GM18951 (cell line): ENCODE data around the gene ARHGEF5.
"Not testable (repeated sequence)": the region's sequence is repeated elsewhere in the genome, so short reads cannot be mapped to it uniquely, and the experiment has no call there.

Source experiments
- in situ Hi-C: fragments of 300-500 bp; cut with MboI; formaldehyde crosslinking; loops from one replicate; pipeline ENCODE4 v1.12.0; 2022; ENCODE audit warnings: low sequenced_read_pairs, mixed read lengths, inconsistent platforms; ENCODE audit not compliant: unreplicated experiment

ARHGEF5 gene

GRCh38 chr7:144355176-144355822 lies at the start of gene ARHGEF5:
ARHGEF5 (plus strand) TSS chr7:144355402; CDS start chr7:144362670, 7,268 bp downstream.
- in situ Hi-C loops, result not testable (repeated sequence)

DNA sequence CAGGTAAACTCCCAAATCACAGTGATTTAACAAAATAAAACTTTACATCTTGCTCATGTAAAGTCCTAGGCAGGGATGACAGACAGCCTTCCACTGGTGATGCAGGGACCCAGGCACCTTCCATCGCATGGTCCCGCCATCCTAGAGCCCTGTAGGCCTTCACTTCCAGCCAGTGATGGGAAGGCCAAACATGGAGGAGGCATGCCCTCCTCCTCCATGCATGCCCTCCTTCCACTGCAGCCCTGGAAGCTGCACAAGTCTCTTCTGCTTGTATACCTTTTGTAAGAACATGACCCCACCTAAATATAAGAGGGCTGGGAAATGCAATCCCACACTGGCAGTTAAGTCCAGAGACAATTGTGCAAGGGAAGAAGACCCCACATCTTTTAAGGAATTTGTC lies 45.5 kb upstream of the ARHGEF5 start:
- in situ Hi-C loops, result not testable (repeated sequence)

- in situ Hi-C loops, result not testable (repeated sequence)
Observed at GRCh38 chr7:144311218-144311617, 44.0 kb upstream of the ARHGEF5 start.

DNA sequence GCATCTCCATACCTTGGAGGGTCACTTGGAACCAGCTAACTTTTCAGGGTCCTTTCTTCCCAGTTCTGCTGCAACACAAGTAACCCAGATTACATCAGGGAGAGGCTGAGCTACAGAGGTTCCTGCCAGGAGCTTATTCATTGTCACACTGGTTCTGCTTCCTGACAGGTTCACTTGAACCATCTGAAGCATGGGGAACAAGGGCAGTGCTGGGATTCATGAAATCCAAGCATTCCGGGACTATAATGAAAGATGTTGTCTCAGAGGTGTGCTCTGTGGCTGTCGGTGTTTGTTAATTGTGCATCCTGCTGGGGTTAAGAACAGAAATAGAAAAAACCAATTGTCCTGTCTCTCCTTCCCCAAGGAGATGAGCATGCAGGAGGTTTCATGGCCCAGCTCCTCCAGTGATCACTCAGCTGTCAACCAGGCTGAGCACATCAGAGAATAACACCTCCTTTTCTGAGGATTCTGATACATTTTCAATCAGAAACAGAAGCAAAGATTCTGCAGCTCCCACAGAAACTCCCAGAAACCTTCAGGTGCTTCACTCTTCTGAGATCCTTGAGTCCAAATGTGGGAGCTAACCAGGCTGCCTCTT lies 43.2 kb upstream of the ARHGEF5 start, which contains the start of gene OR2A1:
OR2A1 (plus strand) TSS at position 548 of the 598 bp plus-strand sequence. CDS start 5,706 bp downstream, outside the sequence.
- in situ Hi-C loops, result not testable (repeated sequence)

DNA sequence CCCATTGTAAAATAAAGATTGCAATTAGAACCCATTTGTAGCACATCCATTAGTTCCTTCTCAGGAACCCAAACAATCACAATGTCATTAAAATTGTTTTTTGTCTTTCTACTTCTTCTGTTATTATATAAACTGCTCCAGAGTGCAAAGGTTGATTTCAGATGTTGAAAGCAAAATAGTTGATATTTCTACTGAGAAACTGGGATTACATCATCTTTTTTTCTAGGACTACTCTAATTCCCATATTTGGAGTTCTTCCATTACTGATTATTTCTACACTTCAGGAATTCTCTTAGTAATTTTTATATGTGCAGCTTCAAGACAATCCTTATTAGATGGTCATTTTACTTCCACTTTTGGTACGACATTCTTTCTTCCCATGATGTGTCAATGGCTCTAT lies 37.7 kb upstream of the ARHGEF5 start:
- in situ Hi-C loops, result not testable (repeated sequence)

- in situ Hi-C loops, result not testable (repeated sequence)
Observed at GRCh38 chr7:144319547-144319946, 35.7 kb upstream of the ARHGEF5 start.

DNA sequence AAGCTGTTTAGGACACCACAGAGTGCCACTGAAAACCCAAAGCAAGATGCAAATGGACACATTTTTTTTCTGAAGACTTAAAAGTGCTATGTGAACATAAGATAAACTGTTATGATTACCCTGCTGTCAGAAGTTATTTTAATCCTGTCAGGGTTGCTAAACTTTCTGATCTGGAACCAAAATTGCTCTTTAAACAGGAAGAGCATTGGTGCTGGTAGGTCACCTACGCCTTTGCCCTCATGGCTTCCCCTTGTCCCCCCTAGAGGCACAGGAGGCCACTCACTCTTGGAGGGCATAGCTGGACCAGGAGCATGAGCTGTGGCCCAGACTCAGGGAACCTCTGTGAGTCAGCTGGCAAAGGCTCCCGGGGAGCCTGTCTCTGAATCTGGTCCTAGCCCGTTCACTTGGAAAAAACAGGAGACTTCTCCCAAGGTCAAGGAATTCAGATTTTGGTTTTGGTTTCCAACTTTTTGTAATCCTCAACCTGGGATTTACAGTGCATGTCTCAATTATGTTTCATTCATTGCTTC lies 33.5 kb upstream of the ARHGEF5 start:
- in situ Hi-C loops, result not testable (repeated sequence)

DNA sequence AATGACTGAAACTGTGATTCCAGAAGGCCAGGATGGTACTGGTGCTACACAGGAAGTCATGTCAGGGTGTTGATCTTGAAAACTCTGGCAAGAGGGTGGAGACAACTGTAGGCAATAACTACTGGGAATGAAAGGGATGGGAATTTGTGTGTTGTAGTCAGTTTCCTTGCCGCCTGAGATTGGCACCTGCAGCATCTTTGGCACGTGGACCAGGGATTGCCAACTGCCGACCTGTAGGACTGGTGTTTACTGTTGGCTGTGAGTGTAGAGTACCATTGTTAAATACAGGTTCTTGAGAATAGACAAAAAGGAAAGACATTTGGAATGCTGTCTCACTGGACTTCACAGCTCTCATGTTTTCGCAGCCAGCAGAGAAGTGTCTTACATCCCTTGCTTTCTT lies 31.8 kb upstream of the ARHGEF5 start:
- in situ Hi-C loops, result not testable (repeated sequence)

DNA sequence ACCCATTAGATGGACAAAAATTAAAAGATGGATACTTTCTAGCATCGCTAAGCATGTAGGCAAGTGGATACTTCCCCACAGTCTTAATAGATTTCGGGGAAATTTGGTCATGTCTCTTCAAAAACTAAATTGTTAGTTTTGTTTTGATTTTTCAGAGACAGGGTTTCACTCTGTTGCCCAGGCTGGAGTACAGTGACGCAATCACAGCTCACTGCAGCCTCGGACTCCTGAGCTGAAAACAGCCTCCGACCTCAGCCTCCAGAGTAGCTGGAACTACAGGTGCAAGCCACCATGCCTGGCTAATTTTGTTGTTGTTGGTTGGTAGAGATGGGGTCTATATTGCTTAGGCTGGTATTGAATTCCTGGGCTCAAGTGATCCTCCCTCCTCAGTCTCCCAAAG lies 29.3 kb upstream of the ARHGEF5 start:
- in situ Hi-C loops, result not testable (repeated sequence)

DNA sequence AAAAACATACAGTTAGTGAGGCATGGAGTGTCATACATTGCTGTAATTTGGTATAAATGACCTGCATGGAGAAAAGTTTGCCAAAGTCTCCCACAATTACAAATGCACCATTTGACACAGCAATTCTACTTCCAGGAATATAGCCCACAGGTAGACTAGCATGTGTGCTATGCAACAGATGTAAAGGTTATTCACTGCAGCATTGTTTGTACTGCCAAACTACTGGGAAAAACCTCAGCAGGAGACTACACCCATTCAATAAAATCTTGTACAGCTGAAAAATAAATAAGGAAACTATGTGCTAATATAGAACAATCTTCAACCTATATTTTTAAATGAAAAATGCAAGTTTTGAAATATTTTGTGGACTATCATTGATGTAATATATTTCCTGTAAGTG lies 25.2 kb upstream of the ARHGEF5 start:
- in situ Hi-C loops, result not testable (repeated sequence)

DNA sequence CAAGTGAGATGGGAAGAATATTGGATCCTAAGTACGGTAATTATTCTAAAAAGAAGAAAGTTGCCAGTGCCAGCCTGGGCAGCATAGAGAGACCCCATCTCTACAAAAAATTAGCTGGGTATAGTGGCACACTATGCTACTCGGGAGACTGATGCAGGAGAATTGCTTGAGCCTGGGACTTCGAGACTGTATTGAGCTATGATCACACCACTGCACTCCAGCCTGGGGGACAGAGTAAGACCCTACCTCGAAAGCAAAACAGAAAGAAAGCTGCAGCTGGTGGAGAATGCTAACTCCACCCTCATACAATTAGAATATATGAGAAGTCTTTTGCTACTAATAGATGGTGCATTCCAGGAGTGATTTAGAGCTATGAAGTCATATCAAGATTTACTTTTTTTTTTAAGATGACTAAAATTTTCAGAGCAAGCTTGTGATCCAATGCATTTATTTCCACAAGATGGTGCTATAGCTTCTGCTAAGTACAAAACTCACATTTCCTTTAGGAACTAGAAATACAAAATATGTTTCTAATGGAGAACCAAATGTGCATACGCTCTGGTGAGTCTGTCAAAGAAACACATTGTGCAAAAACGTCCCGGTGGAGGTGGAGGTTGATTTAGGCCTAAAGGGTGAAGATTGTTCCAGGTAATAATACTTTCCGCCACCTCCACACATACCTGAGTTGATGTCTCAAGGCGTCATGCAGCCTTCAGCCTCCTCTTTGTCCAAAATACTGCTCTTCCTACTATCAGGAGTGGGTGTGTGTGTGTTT lies 23.8 kb upstream of the ARHGEF5 start:
- in situ Hi-C loops, result not testable (repeated sequence)

GRCh38 chr7:144331996-144332288 lies 23.3 kb upstream of the ARHGEF5 start:
- in situ Hi-C loops, result not testable (repeated sequence)

DNA sequence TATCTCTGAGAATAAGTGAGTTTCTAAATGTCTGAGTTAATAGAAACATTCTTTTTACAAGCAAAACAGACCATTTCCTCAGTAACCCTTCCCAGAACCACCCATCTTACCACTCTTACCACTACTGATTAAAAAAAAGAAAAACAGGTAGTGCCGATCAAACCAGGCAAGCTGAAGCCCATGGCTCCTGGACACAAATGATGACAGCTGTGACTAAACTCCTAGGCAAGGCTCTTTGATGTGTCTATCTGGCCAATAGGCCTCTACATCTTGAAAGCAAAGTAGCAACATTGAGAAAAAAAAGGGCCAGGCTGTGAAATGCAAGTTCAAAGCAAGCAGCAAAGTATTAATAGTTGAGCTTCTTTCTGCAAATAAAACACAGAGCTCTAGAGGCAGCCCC lies 6.6 kb upstream of the ARHGEF5 start:
- in situ Hi-C loops, result not testable (repeated sequence)

DNA sequence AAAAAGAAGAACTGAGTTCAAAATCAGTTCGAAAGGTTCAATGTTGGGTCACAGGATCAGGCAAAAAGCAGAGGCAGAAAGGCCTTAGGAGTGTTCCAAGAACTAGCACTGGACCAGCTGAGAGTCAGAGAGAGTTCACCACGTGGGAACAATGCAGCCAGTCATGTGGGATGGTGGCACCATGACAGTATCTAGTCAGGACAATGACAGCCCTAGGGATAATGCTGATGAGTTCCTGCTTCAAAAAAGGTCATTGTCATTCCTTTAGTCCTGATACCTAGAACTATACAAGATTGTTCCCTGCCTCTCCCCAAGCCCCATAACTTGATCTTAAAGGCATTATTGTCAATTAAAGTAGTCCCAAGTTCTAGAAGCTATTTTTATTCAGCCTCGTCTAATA lies 3.5 kb upstream of the ARHGEF5 start:
- in situ Hi-C loops, result not testable (repeated sequence)

DNA sequence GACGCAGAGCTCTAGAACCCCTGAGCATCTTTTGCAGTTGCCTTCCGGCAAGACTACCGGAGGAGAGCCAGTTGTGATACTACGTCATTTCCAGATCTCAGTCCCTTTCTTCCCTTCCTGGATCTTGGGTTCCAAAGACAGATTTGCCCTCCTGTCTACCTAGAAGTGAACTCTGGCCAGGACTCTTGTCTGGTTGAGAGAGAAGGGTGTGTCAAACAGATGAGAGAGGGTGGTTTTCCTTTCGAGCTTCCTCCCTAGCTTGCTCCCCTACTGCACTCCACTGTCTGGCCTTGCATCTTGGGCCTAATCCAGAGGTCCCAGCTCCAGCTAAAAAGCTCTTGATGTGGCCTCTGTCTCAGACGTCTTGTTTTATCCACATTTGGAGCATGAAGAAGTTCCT lies 983 bp downstream of the ARHGEF5 start:
- in situ Hi-C loops, result not testable (repeated sequence)

GRCh38 chr7:144356860-144357259 lies 1.7 kb downstream of the ARHGEF5 start:
- in situ Hi-C loops, result not testable (repeated sequence)

GRCh38 chr7:144362061-144362460 lies 6.9 kb downstream of the ARHGEF5 start:
- in situ Hi-C loops, result not testable (repeated sequence)

DNA sequence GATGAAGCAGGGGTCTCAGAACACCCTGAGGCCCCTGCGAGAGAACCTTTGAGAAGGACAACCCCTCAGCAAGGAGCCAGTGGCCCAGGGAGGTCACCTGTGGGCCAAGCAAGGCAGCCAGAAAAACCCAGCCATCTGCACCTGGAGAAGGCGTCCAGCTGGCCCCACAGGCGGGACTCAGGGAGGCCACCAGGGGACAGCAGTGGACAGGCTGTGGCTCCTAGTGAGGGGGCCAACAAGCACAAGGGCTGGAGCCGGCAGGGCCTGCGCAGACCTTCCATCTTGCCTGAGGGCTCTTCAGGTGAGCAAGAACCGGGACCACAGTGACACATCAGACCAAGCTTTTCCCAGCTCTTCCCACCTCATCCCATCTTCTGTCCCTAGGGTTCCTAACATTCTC lies 10.3 kb downstream of the ARHGEF5 start:
- in situ Hi-C loops, result not testable (repeated sequence)

GRCh38 chr7:144367250-144367649 lies 12.0 kb downstream of the ARHGEF5 start:
- in situ Hi-C loops, result not testable (repeated sequence)

DNA sequence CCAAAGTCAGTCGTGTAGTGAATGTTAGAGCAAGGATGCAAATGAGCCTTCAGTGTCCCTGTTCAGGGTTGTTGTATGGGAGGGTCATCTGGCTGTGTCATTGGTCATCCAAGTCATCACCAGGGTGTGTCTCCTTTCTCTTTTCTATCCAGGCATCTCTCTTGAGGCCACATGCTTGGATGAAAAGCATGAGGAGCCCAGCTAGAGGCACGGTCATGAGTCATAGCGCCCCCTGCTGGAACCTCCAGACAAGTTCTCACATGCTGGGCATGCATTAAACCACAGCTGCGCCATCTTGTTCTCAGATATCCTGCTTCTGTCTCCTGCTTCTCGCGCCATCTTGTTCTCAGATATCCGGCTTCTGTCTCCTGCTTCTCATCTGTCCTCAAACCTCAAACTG lies 14.0 kb downstream of the ARHGEF5 start:
- in situ Hi-C loops, result not testable (repeated sequence)
